Activated CD8-positive, alpha-beta memory T cell treated with anti-CD3 and anti-CD28 coated beads, Interleukin-2, amount 50 U/mL, for 1 hour (primary cell): Measurements from ENCODE around the gene HOXD12.

Experiments
- DNase-seq: peaks from one replicate; pipeline ENCODE4 v3.0.0-alpha.2; 2020; ENCODE audit errors: extremely low read depth

The HOXD12 gene

DNA sequence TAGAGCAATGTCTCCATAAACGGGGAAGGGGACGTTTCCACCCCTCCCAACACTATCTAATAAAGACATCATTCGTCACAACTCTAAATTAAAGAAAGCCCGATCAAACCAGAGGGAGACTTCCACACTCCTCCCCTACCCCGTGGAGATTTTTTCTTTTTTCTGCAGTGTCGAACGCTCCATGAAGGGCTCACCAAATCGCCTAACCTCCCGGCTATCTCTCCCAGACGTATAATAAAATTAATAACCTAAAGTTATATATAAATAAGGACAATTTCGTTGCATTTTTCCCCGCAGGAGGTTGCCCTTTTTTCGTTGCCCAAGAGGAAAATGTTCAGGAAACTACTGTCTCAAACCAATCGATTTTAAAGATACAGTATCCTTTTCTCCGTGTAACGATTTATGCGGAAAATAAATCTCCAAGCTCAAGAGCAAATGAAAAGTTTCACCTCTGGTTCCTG is 18.2 kb upstream of the HOXD12 start:
- DNase-seq: no peak

DNA sequence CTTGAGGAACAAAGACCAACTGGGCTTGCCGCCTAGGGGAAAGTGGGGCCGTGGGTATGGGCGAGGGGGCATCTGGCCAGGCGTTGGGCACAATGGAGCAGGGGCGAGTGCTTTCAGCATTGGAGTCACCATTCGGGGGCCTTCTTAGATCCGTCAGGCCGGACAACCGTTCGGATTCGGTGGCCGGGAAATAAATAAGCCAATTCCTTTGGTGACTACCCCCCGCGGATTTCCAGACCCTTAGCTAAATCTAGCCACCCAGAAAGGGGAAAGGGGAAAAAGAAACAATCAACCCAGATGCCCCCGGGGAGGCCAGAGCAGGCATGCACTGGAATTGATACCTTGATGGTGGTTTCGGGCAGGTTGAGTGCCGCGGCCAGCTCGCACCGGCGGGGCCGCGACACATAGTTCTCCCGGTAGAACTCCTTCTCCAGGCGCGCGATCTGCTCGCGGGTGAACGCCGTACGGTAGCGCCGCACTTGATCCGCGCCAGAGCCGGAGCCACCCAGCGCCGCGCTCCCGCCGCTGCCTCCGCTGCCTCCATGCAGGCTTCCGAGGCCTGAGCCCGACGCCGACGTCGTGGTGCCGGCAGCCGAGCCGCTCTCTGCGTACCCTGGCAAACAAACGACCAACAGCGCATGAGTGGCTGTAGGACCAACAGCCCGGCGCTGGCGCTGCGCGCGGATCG is 17.6 kb upstream of the HOXD12 start:
- no peak for DNase-seq

DNA sequence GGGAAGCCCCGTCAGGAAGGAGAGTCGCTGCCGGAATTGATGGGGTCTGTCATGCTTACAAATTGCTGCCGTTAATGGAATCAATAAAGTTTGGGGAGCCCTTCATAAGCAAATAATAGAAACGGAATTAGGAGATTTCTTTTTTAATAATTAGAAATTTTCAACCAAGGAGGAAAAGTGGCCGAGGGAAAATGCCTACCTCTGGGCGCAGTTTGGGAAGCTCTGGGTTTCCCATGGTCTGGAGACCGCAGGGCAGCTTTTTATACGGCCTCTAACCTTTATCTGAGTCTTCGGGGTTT is 17.1 kb upstream of the HOXD12 start:
- no peak for DNase-seq

DNA sequence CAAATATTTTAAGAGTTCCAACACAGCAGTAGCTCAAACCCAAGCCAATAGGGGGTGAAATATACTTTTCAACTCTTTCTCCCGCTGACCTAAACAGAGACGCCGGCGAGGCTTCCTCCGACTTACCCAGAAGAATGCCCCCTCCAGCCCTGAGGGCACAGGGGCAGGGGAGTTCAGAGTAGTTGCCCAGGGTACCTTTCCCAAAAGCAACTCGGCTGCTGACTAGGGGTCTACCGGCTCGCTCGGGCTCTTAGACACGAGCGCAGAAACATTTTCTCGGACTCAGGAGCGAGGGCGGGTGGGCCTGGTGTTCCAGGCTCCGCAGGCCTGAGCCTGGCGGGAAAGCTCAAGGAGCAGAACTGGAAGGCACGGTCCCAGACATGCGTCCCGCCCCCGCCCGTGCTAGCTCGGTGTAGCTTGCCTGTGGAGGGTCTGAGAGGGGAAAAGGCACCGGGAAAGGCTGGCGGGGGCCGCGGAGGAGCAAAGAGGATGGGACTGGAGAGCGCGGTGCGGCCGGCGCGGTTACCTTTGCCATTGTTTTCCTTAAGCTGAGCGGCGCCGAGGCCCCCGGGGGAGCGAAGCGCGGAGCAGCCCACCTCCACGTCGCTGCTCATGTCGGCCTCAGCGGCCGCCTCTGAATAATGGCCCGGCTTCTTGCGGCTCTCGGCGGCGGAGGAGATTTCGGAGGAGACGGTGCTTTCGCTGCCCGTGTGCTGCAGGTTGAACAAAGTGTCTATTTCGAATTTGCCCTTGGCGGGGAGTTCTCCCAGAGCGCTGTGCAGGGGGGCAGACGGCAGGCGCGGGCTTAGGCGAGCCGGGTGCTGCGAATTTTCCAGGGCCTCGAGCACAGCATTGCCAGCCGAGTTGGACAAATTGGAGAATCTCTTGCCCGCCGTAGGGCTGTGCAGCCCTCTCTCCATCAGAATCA is 16.5 kb upstream of the HOXD12 start:
- no peak for DNase-seq

DNA sequence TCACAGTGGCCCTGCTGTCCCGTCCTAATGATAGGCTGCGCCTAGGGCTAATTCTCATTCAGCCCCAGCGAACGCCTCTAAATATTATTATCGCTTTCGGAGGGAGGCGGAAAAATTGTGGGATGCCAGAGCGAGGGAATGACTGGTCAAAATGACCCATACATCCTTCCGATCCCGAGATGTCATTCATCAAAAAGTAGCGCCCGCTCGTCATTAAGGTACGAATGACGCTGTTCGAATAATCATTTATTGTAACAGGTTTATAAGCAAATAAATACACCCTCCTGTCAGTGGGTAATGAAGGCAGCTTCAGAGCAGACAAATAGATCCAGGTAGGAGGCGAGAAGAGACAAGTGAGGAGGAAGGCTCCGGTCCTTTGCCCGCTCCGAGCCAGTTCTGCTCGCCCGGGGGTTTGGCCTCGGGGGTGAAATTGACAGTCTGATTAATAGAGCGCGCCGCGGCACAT is 15.8 kb upstream of the HOXD12 start, which contains the start of gene EVX2:
TSS of gene EVX2 (minus strand) at position 167 of the 466 bp plus-strand sequence. CDS start 186 bp downstream, outside the sequence.
- DNase-seq: no peak

DNA sequence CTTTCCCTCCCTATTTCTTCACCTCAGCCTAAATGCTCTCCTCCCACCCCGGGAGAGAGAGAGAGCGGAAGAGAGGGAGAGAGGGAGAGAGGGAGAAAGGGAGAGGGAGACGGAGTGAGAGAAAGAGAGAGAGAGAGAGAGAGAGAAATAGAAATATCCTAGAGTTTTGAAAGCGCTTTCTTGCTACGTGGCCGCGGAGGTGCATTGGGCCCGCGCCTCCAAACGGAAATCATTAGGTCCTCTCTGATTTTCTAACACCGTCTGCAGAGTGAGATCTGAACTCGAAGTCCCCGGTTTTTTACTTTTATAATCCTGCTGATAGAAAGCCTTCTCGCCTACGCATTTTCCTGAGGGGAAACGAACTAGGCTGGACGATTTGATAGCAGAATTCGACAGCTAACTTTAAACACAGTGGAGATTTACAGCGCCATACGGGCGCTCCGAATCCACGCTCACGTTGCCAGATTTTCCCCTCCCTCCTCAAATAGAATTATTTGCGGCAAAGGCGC is 14.9 kb upstream of the HOXD12 start:
- no peak for DNase-seq

DNA sequence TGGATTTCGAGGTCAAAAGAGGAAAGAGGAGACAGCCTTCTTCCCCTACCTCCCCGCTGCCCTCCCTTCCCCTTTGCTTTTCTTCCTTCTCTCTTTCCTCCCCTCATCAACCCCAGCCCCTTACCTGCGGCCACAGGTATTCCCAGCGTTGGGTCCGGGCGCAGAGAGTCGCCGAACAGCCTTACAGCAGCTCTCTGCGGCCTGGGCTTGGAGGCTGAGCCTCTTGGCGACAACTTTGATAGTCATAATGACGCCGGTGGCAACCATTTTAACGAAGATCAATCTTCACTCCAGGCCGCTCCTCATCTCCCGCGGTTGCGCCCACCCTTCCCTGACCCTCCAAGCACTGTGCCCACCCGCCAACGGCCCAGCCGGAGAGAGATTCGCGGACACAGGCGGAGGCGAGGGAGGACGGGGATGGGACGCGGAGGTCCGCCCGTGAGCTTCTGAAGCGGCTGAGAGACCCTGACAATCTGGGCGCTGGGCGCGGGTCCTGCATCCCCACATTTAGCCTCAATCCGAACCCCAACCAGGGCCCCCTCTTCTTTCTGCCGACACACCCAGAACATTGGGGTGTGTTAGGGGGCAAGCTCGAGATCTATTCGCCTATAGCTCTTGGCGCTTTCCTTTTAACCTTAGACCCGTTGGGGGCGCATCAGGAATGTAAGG is 14.3 kb upstream of the HOXD12 start:
- DNase-seq: no peak

DNA sequence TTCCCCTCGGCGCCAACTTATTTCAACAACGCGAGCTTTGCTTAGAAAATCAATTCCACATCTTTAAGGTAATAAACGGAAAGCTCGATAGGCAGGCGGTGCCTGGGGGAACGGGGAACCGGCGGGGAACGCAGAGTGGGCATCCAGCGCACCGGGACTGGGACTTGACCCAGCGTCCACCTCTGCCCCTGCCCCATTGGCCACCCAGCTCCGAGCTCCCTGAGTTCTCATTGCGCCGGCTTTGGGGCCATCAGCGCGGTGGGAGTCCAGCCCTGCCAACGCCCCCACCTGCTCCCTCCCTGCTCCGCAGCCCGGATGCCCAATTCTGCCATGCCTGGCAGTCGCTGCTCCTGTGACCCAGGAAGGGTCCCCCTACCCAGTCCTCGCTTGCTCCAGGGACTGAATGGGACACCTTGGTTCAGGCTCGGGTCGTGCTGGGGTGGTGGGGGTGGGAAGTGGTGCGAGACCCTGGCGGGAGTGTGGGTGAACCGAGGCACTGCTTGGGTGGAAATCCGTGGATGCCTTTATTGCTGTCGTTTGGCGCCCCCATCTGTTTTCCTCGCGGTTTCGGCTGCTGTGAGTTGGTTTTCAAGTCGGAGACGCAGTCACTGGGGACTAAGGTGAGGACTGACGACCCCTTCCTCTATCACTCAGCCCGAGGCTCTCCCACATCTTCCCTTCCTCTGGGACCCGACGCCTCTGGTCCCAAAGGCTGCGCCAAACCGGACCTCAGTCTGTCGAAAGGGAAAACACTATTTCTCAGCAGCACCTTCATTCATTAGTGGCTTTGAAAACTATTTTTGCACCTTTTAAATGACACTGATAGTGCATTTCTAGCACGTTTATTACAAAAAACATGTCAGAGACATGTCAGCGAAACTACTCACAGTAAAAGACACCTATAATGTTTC is 13.5 kb upstream of the HOXD12 start:
- no peak for DNase-seq

DNA sequence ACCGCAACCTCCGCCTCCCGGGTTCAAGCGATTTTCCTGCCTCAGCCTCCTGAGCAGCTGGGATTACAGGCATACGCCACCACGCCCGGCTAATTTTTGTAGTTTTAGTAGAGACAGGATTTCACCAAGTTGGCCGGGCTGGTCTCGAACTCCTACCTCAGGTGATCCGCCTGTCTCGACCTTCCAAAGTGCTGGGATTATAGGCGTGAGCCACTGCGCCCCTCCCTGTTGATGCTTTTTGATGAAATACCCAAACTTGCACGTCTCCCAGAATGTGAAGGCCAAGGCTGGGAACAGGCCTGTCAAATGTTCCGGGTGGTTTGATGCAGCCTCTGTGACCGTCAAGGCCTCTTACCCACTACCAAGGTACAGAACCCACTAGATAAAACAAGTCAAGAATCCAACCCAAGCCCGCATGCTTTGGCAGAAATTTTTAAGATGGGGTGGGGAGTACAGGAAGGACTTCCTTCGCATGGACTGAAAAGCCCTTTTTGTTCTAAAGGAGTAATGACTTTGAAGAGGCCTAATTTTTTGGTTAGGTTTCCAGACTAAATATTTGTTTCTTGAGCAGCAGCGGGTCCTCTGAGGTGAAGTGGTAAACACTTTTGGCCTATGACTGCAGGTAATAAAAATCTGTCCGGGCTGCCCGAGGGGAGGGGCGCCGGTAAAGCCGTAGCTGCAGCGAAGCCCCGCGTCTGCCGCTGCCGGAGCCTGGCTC is 12.1 kb upstream of the HOXD12 start:
- DNase-seq: no peak

DNA sequence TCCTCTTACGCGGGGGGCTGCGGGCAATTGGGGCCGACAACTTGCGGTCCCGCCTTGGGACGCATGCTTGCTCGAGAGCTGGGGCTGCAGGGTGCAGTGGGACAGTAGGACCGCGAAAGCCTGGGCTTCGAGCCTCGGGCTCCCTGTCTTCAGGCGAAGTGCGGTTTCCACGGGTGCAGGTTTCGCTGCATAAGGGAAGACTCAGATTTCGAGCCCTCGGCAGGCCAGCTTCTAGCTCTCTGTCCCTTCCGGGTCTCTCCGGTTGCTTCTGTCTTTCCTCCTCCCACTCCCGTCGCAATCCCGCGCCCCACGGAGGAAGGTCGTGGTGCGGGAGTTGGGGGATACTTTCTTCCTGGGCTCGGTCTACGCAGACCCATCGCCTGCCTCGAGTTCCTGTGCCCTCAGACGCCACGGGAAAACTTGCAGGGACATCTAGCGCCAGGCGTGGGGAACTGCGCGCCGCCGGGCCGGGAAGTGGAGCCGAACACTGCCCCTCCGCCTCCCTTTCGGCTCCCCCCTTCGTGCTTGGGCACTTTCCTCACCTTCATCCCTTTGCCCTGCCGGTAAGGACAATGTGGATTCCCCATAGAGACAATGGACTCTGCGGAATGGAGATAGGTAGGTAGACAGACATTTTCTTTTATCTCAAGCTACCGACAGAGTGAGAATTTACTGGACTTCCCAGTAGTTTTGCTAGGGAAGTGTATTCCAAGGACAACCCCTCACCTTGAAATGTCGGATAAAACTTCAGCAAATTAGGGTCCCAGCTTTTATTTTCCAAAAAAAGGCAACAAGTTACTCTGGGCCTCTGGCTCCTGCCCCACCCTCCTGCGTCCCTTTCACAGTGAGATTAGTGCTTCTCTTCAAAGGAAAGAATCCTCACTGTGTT is 11.3 kb upstream of the HOXD12 start:
- DNase-seq: no peak

DNA sequence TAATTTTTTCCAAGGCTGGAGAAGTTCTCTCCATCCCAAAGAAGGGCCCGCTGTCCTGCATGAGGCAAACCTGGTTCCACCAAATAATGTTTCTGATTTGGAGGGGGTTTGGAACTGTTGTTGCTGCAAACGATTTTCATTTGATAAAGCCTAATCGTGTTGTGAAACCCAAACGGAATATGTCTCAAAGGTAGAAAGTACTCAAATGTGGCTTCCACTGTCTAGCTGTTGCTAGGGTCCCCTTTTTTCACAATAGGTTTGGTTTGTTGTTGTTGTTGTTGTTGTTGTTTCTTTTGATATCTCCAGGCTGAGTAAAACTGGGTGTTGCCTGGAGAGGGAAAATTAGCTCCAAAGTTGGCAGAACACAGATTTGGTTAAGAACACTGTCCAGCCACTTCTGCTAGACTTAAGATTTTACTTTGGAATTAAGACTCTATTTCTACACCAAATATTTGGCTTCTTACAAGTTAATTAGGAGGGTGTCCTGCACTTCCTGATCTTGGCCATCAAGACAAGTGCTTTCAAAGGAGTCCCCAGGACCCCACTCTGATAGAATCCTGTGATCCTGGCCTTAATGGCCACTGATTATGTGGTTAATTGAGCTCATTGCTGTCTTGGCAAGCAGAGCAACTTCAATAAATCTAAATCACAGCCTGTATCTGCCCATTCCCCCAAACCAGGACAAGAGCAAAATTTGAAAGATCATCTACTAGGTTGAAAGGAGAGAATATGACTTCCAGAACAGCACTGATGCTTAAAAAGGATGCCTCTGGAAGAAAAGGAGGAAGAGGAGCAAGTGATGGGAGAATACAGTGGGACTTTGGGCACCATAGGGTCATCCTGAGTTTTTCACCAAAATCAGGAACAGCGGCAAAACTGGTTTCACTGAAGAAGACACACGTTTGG is 10.4 kb upstream of the HOXD12 start:
- DNase-seq: no peak

DNA sequence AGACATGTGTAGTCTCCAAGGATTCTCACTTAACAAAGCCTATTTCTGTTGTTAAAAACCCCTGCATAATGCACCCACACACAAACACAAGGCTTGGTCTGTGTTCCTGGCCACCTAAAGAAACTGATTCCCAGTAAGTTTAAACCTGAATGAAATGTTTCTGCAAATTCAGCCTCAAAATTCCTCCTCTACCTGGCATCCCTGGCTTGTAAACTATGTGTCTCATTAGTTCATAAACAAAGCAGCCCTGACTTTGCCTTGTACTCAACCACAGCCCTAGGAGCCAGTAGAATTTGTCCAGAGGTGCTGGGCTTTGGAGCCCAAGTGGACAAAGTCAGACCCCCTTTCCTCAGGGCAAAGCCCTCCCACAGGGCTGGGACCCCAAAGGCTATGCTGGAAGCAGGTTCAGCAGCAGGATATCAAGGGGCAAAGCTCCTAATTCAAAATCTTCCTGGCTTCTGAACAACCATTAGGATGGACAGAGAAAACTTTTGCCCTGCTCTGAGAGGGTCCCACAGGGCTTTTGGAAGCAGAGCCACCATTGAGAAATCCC is 9.7 kb upstream of the HOXD12 start:
- no peak for DNase-seq

DNA sequence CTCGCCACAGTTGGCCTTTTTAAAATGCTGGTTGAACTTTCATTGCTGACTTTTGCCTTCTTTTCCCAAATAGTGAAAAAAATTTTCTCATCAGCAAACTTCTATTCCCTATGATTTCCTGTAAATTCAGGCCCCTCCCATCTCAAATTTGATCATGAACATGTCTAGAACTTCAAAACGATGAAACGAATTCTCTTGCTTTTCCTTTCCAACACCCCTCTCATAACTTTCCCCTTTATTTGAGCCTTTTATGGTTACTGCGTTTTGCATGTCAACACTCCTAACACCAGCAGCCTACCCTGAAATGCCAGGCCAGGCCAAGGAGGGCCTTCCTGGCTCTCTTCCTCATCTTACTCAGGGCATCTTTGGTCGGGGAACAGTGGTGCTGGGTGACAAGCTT is 8.7 kb upstream of the HOXD12 start:
- no peak for DNase-seq

DNA sequence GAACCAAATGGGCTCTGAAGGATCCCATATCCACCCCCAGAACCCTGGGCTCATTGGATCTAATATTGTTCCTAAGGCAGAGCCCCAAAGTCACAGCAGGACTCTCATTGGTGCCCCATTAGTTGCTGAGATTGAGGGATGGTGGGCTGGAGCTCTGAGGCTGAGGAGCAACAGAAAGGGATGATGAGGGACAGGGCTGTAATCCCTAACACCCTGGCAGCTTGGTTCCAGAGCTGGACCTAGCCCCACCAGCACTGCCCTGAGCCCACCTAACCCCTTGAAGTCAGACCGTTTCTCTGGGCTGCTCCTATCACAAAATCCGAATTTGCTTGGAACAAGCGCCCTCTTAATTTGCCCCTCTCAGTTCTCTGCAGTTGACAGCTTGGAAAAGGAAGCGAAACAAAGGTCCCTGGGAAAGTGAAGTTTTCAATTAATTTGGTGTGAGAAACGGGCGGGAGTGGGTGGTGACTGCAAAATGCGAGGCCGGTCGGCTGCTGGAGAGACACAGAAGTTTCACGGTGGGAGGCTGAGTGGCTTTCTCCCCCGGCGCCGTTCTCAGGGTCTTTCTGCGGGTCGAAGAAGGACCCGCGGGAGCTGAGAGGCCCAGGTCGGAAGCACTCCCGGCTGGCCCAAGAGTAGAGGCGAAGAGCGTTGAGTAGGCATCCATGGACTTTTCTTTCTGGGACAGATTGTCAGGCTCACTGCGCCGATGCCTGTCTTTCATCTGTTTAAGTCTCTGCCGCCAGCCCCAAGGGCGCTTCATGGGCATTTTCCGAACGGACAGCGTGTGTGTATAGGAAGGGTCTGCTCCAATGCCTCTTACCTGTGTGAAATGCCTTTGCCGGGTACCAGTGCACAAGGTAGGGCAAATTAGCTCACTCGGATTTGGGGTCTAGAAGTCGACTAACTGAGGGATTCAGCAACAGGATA is 8.0 kb upstream of the HOXD12 start:
- DNase-seq: no peak

DNA sequence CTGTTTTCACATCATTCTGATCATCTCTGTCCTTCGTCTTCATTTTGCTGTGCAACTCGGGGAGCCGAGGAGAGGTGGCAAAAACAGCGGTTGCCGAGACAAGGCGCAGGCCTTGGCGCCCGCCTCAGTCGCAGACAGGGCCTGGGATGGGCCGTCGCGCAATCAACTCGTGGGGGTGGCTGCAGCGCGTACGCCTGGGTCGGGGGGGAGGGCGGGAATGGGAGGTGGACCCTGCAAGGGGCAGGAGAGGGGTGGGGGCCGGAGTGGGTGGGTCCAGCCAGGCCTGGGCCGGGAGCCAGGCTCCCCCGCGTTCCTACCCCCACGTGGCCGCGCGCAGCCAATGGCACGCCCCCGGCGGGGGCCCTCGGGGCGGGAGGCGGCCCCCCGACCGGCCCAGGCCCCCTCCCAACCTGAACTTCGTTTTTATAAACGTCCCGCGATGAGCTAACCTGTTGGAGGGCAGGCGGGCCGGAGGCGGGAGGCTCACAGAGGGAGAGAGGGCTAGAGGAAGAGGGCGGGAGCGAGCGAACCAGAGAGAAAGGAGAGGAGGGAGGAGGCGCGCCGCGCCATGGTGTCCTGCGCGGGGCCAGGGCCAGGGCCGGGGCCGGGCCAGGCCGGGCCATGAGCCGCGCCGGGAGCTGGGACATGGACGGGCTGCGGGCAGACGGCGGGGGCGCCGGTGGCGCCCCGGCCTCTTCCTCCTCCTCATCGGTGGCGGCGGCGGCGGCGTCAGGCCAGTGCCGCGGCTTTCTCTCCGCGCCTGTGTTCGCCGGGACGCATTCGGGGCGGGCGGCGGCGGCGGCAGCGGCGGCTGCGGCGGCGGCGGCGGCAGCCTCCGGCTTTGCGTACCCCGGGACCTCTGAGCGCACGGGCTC is 7.1 kb upstream of the HOXD12 start, which contains the start of gene HOXD13:
TSS of gene HOXD13 (plus strand) at position 452 of the 875 bp plus-strand sequence. CDS start at position 622, 170 bp downstream.
- DNase-seq: no peak
